ENCODE data around the gene WDR35. TPM values are rescaled to one million over a fixed set of nuclear protein-coding genes. Genes with fewer than 3 reads are reported as not detected.

The WDR35 gene
- total and polyA plus RNA-seq, 3 donors from 2014 or later: 18.5 to 24.9 (median 23.6) TPM

- WGBS, 2 donors: 94 to 98% methylated on average over 9 of the region's 9 CpGs
Observed at GRCh38 chr2:19911808-19912509, 77.9 kb downstream of the WDR35 start.

GRCh38 chr2:19902216-19902740 lies 87.6 kb downstream of the WDR35 start:
- Histone ChIP-seq H3K4me3 (peak overlapping the region; percentile 76 to 83), H3K27me3 (no peaks in the 10 kb centered on the region), H3K27ac (peak overlapping the region; percentile 86 to 87), H3K9me3 (no peaks in the 10 kb centered on the region), H3K4me1 (peaks cover 19% of the 10 kb centered on the region), H3K36me3 (ENCODE audit: low read depth, missing control alignments) (no peaks in the 10 kb centered on the region)
- intact Hi-C loops (cut with DNase I; ENCODE audit: low total_unique reads): no loop called here
- WGBS, 2 donors: 1% methylated on average over 20 of the region's 21 CpGs
- no peak for DNase-seq
- TF ChIP-seq POLR2A (IDR thresholded peaks at IDR 0.05) (no peak), CTCF (IDR thresholded peaks at IDR 0.05) (no peak)

More at GRCh38 chr2:19911808-19912509, 77.9 kb downstream of the WDR35 start:
- no peak for TF ChIP-seq POLR2A (IDR thresholded peaks at IDR 0.05)
- no peak overlapping the region for H3K4me3 ChIP-seq
- DNase-seq: no peak
- H3K27ac ChIP-seq: no peak overlapping the region
- H3K27me3 ChIP-seq: no peaks in the 10 kb centered on the region
- intact Hi-C loops (cut with DNase I; ENCODE audit: low total_unique reads): no loop called here
- H3K36me3 ChIP-seq (ENCODE audit: low read depth, missing control alignments): no peaks in the 10 kb centered on the region
- no peaks in the 10 kb centered on the region for H3K9me3 ChIP-seq
- no peaks in the 10 kb centered on the region for H3K4me1 ChIP-seq

GRCh38 chr2:19901442-19902215 lies 88.3 kb downstream of the WDR35 start, which contains the start of gene TTC32:
TSS of gene TTC32 (minus strand) at chr2:19901983. CDS start at chr2:19901854, 129 bp downstream.
- Histone ChIP-seq H3K4me3 (peak within 1 kb of the TSS; percentile 76 to 83), H3K27me3 (no peaks in the 10 kb centered on the region), H3K4me1 (peaks cover 24% of the 10 kb centered on the region), H3K27ac (peak within 1 kb of the TSS; percentile 86 to 87), H3K9me3 (no peaks in the 10 kb centered on the region), H3K36me3 (ENCODE audit: low read depth, missing control alignments) (no peaks in the 10 kb centered on the region)
- WGBS, 2 donors: 0 to 1% methylated on average over 21 to 64 of the region's 65 CpGs
- TF ChIP-seq POLR2A (IDR thresholded peaks at IDR 0.05) (no peak), CTCF (IDR thresholded peaks at IDR 0.05) (peak in 1 of 3 experiments; percentile 36)
- DNase-seq: peak; percentile 94
- intact Hi-C loops (cut with DNase I; ENCODE audit: low total_unique reads): no loop called here

- Histone ChIP-seq H3K27me3 (no peaks in the 10 kb centered on the region), H3K4me1 (peaks cover 24% of the 10 kb centered on the region), H3K4me3 (peak overlapping the region; percentile 76 to 83), H3K9me3 (no peaks in the 10 kb centered on the region), H3K36me3 (ENCODE audit: low read depth, missing control alignments) (no peaks in the 10 kb centered on the region), H3K27ac (peak overlapping the region; percentile 86 to 87)
- no peak for TF ChIP-seq POLR2A (IDR thresholded peaks at IDR 0.05)
- TF ChIP-seq CTCF (IDR thresholded peaks at IDR 0.05): no peak
- intact Hi-C loops (cut with DNase I; ENCODE audit: low total_unique reads): no loop called here
- 1% methylated on average over 23 to 26 of the region's 26 CpGs for WGBS, 2 donors
- DNase-seq: no peak
Observed at GRCh38 chr2:19900931-19901441, 88.9 kb downstream of the WDR35 start.

Data from testis (tissue), 3 donors.